Parathyroid adenoma (tissue), 2 donors: ENCODE results near the gene MIPOL1.

Experiments used
- H2AFZ ChIP-seq: fragments of 300-600 bp; sonication (generic); one replicate; pipeline ENCODE4 v1.7.0; 2017; ENCODE audit warnings: antibody characterized with exemption, mild to moderate bottlenecking
- H3K27ac ChIP-seq: fragments of 300-600 bp; sonication (generic); one replicate; pipeline ENCODE4 v1.7.0; 2017
- H3K27me3 ChIP-seq: fragments of 300-600 bp; sonication (generic); one replicate; pipeline ENCODE4 v1.7.0; 2017; ENCODE audit warnings: low read length; ENCODE audit not compliant: control insufficient read depth, insufficient read depth
- H3K36me3 ChIP-seq: fragments of 300-600 bp; sonication (generic); one replicate; pipeline ENCODE4 v1.7.0; 2017; ENCODE audit warnings: low read length; ENCODE audit not compliant: control insufficient read depth, insufficient read depth
- H3K4me1 ChIP-seq: fragments of 300-600 bp; sonication (generic); one replicate; pipeline ENCODE4 v1.7.0; 2017; ENCODE audit warnings: control low read depth
- H3K4me2 ChIP-seq: fragments of 300-600 bp; sonication (generic); one replicate; pipeline ENCODE4 v1.7.0; 2017; ENCODE audit warnings: low read length
- H3K4me3 ChIP-seq: fragments of 300-600 bp; sonication (generic); one replicate; pipeline ENCODE4 v1.7.0; 2017; ENCODE audit warnings: low read depth, low read length
- H3K79me2 ChIP-seq: fragments of 300-600 bp; sonication (generic); one replicate; pipeline ENCODE4 v1.7.0; 2017; ENCODE audit warnings: control low read depth
- H3K9ac ChIP-seq: fragments of 300-600 bp; sonication (generic); one replicate; pipeline ENCODE4 v1.7.0; 2017; ENCODE audit warnings: mild to moderate bottlenecking
- H3K9me3 ChIP-seq: fragments of 300-600 bp; sonication (generic); one replicate; pipeline ENCODE4 v1.7.0; 2017; ENCODE audit warnings: low read length; ENCODE audit not compliant: control insufficient read depth
- CTCF ChIP-seq: fragments of 300-600 bp; sonication (generic); IDR thresholded peaks from one replicate; pipeline ENCODE4 v1.7.0; 2017; ENCODE audit warnings: antibody characterized with exemption, mild to moderate bottlenecking
- donor health status: primary hyperparathyroidism.

The MIPOL1 gene

GRCh38 chr14:37596790-37597472 is 399.2 kb downstream of the MIPOL1 start:
- Histone ChIP-seq H2AFZ (no peak overlapping the region), H3K79me2 (no peaks in the 10 kb centered on the region), H3K9me3 (no peaks in the 10 kb centered on the region), H3K27me3 (peaks cover 53% of the 10 kb centered on the region), H3K9ac (no peak overlapping the region), H3K27ac (no peak overlapping the region), H3K4me2 (no peak overlapping the region), H3K4me3 (no peak overlapping the region), H3K36me3 (no peaks in the 10 kb centered on the region), H3K4me1 (no peaks in the 10 kb centered on the region)
- no peak for TF ChIP-seq CTCF

GRCh38 chr14:37597538-37597913 is 399.8 kb downstream of the MIPOL1 start:
- Histone ChIP-seq H3K4me3 (no peak overlapping the region), H3K9ac (no peak overlapping the region), H3K36me3 (no peaks in the 10 kb centered on the region), H3K27me3 (peaks cover 47% of the 10 kb centered on the region), H2AFZ (no peak overlapping the region), H3K79me2 (no peaks in the 10 kb centered on the region), H3K9me3 (no peaks in the 10 kb centered on the region), H3K4me2 (no peak overlapping the region), H3K4me1 (no peaks in the 10 kb centered on the region), H3K27ac (no peak overlapping the region)
- no peak for TF ChIP-seq CTCF

- no peak overlapping the region for H3K27ac ChIP-seq
- peaks cover 45% of the 10 kb centered on the region for H3K27me3 ChIP-seq
- H2AFZ ChIP-seq, result no peak overlapping the region
- TF ChIP-seq CTCF, result no peak
- no peaks in the 10 kb centered on the region for H3K9me3 ChIP-seq
- no peaks in the 10 kb centered on the region for H3K36me3 ChIP-seq
- no peaks in the 10 kb centered on the region for H3K79me2 ChIP-seq
- peak overlapping the region; percentile 45 for H3K4me2 ChIP-seq
- H3K4me3 ChIP-seq, result no peak overlapping the region
- no peaks in the 10 kb centered on the region for H3K4me1 ChIP-seq
- no peak overlapping the region for H3K9ac ChIP-seq
Observed at GRCh38 chr14:37597914-37598746, 400.4 kb downstream of the MIPOL1 start.

GRCh38 chr14:37598747-37599506 is 401.2 kb downstream of the MIPOL1 start:
- H3K36me3 ChIP-seq, result no peaks in the 10 kb centered on the region
- no peaks in the 10 kb centered on the region for H3K79me2 ChIP-seq
- no peak overlapping the region for H3K9ac ChIP-seq
- H3K27ac ChIP-seq, result no peak overlapping the region
- H3K9me3 ChIP-seq, result no peaks in the 10 kb centered on the region
- peak overlapping the region; percentile 38 for H2AFZ ChIP-seq
- no peak overlapping the region for H3K4me3 ChIP-seq
- H3K27me3 ChIP-seq, result peaks cover 46% of the 10 kb centered on the region
- H3K4me1 ChIP-seq, result no peaks in the 10 kb centered on the region
- TF ChIP-seq CTCF, result no peak
- H3K4me2 ChIP-seq, result peak overlapping the region; percentile 45
